Measurements from ENCODE around the gene PHTF2.

DNA sequence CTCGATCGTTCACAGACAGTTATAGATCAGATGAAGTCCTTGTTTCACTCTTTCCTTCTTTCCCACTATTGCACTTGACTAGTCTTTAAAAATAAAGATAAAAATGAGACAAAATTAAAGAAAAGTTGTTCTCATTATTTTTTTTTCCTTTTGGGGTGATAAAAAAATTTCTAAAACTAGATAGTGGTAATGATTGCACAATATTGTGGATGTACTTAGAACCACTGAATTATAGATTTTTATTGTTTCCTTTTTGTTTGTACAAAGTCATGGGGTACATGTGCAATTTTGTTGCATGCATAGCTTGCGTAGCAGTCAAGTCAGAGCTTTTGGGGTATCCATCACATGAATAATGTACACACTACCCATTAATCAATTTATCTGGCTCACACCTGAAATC lies 97.3 kb downstream of the PHTF2 start:
- no peak for TF ChIP-seq CTCF (conservative IDR thresholded peaks at IDR 0.05; ENCODE audit: low read depth, low read length)
- no peak for TF ChIP-seq POLR2A (IDR thresholded peaks at IDR 0.05; ENCODE audit: low read depth, low read length)
- no peak for TF ChIP-seq MXI1 (IDR thresholded peaks at IDR 0.05; ENCODE audit: borderline replicate concordance, low read depth, low read length)
- no peak for TF ChIP-seq RAD21 (IDR thresholded peaks at IDR 0.05; ENCODE audit: low read length)
- peak; percentile 68 for TF ChIP-seq CEBPB (IDR thresholded peaks at IDR 0.05; ENCODE audit: low read depth, low read length)
- TF ChIP-seq SMC3 (IDR thresholded peaks at IDR 0.05; ENCODE audit: low read depth, low read length) = no peak
- TF ChIP-seq CHD1 (IDR thresholded peaks at IDR 0.05; ENCODE audit: low read depth, low read length) = no peak
- TF ChIP-seq, protein P1, sequence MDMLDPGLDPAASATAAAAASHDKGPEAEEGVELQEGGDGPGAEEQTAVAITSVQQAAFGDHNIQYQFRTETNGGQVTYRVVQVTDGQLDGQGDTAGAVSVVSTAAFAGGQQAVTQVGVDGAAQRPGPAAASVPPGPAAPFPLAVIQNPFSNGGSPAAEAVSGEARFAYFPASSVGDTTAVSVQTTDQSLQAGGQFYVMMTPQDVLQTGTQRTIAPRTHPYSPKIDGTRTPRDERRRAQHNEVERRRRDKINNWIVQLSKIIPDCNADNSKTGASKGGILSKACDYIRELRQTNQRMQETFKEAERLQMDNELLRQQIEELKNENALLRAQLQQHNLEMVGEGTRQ (IDR thresholded peaks at IDR 0.05; ENCODE audit: low read depth, low read length) = no peak
- no peak for TF ChIP-seq RFX5 (IDR thresholded peaks at IDR 0.05; ENCODE audit: low read depth, low read length)
- TF ChIP-seq, protein P2, sequence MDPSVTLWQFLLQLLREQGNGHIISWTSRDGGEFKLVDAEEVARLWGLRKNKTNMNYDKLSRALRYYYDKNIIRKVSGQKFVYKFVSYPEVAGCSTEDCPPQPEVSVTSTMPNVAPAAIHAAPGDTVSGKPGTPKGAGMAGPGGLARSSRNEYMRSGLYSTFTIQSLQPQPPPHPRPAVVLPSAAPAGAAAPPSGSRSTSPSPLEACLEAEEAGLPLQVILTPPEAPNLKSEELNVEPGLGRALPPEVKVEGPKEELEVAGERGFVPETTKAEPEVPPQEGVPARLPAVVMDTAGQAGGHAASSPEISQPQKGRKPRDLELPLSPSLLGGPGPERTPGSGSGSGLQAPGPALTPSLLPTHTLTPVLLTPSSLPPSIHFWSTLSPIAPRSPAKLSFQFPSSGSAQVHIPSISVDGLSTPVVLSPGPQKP (IDR thresholded peaks at IDR 0.05; ENCODE audit: borderline replicate concordance, low read depth, low read length) = no peak
- no peak for TF ChIP-seq RCOR1 (IDR thresholded peaks at IDR 0.05; ENCODE audit: insufficient replicate concordance, low read length)
- no peak for TF ChIP-seq BHLHE40 (IDR thresholded peaks at IDR 0.05; ENCODE audit: low read depth, low read length)

Measured in IMR-90 (cell line).